GM10847 (cell line): ENCODE data around the gene DNAH14.

Experiments
- POLR2A ChIP-seq: IDR thresholded peaks from 2 replicates; pipeline ENCODE4 v1.6.1; 2011; ENCODE audit not compliant: insufficient read length; ENCODE audit errors: extremely low read depth

Gene DNAH14

DNA sequence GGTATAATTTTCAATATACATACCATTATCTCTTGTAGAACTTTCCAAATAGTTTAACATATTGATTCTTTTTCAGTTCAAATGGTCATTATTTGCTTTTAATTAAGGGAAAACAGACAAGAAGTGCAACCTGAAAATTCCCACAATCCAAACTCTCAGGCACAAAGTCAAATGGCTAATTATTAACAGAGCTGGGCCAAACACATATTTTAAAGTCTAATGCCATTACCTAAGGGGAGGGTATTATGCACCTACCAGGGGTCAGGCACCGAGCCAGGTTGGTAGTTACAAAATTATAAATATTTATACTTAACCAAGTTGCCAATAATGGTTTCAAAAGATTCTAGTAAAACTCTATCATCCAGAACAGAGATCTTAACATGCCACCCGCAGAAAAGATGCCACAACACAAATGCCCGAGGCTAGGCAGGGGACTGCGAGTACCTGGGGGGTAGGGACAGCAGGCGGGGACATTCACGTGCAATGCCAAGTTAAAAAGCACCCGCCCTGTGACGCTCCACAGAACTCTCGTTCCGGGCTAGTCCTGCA lies 483.4 kb downstream of the DNAH14 start:
- no peak for TF ChIP-seq POLR2A

- no peak for TF ChIP-seq POLR2A
Measured at GRCh38 chr1:225413708-225414375, 484.4 kb downstream of the DNAH14 start.

DNA sequence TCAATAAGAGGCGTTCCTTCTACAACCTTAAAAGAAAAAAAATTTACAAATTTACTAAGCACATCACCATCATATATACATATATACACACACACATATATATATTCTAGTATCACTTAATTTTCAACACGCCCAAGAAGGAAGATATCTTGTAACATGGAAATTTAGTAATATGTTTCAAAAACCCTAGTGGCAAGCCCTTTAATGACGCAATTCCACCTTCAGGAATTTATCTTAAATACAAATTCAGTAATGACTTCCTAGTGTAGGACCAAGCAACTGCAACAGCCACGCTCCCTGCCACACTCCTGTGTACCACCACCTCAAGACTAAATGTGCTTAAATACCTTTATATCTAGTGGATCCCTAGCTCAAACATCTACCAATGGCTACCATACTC lies 485.8 kb downstream of the DNAH14 start:
- no peak for TF ChIP-seq POLR2A

DNA sequence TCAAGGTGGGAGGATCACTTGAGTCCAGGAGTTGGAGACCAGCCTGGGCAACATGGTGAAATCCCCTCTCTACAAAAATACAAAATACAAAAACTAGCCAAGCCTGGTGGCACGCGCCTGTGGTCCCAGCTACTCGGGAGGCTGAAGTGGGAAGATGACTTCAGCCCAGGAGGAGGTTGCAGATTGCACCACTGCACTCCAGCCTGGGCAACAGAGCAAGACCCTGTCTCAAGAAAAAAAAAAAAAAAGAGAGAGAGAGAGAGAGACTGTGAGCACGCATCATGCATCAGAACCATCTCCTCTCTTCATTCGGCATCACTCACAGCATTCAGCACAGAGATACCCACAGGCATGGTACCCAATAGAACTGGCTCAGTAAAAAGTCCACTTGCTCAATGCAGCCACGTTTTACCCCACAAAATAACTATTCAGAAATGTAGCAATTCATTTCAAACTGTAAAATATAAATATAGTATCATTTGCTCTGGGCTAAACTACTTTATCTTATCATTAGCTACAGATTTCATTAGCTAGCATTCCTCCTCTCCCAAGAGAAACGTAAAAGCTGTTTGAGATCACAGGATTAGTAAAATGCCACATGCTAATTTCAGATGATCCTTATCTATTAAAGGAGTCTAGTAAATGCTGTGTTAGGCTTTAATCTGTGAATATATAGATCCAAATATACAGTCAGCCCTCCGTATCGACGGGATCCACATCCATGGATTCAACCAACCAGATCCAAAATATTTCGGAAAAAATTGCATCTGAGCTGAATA lies 486.7 kb downstream of the DNAH14 start:
- TF ChIP-seq POLR2A, result no peak

DNA sequence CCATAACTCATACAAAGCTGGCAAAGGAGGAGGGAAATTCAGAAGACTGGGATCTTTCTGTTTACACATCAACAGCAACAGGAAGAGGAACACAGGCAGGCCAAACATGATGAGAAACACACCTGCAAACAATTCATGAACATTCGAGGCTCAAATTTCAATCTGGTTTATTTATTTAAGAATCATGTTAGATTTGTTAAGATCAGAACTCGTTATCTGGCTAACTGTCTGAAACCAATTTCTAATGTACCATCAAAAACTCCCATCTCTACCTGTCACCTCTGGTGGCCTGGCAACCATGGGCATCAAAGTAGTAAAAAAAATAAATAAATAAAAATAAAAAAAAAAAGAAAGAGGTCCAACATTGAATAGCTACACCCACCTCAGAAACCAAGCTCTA lies 488.6 kb downstream of the DNAH14 start:
- TF ChIP-seq POLR2A, result no peak

DNA sequence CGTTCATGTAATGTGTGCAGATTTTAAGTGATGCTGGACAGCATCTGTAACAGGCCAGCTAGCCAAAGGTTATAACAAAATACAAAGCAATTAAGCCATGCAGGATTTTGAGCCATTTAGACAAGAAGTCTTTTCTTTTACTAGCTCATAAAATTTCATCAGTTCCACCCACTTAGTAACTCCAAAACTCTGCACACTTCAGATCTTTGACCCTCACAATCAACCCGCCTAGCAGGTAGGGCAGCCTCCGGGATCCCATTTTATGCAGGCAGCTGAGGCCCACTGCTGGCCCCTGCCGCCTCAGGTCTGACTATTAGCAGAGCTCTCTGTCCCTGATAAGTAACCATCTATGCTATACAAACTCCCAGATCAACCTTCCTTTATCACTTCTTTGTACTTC lies 489.1 kb downstream of the DNAH14 start:
- no peak for TF ChIP-seq POLR2A

GRCh38 chr1:225422031-225422605 lies 492.6 kb downstream of the DNAH14 start:
- TF ChIP-seq POLR2A, result no peak

GRCh38 chr1:225422795-225423517 lies 493.5 kb downstream of the DNAH14 start:
- no peak for TF ChIP-seq POLR2A

DNA sequence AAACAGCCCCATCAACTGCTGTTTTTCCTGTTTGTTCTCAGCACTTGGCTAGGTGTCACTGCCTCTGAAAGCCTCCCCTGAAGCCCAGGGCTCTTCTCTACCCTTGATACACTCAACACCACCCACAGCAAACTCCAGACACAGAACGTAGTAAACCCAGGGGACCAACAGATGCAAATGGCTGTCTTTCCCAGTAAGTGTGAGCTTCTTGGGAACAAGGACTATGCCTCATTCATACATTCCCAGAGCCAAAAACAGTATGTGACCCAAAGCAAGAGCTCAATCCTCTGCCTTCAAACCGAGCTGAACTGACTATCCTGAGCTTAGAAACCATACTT lies 494.0 kb downstream of the DNAH14 start:
- TF ChIP-seq POLR2A, result no peak

GRCh38 chr1:225424562-225425200 lies 495.2 kb downstream of the DNAH14 start:
- TF ChIP-seq POLR2A, result no peak

- no peak for TF ChIP-seq POLR2A
Measured at GRCh38 chr1:225425201-225425786, 495.8 kb downstream of the DNAH14 start.

GRCh38 chr1:225426395-225427234 lies 497.1 kb downstream of the DNAH14 start:
- no peak for TF ChIP-seq POLR2A

DNA sequence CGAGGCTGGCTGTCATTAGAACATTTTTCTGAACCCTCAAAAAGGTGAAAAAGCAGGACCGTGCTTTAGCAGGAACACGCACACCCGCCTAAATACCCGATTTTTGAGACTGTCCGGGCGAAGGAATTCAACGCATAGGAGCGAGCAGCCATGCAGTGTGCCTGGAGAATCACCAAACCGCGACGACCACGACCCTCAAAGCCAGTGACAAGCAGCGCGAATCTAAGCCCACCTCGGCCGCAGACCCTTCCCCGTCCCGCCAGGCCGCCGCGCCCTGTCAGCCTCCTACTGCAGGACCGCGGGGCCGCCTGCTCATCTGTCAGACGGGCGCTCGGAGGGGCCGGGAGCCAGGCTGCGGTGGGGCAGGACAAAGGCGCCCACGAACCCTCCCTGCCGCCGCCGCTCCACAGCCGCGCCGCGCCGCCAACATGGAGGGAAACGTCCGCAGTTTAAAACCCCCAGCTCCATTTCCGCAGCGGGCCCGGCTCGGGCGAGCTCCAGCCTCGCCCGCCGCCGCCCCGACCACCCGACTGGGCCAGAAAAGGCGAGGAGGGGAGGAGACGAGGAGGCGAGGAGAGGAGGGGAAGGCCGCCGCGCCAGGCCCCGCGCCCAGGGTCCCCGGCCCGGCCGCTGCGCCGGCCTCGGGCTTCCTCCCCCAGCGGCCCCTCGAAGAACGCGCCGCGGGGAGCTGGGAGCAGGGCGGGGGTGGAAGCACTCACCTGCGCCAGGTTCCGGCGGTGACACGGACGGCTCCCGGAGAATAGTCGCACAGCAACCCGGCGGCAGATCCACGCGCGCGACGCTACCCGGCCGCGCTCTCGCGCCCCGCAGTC lies 498.0 kb downstream of the DNAH14 start, which contains the start of gene LBR:
Gene LBR (minus strand): TSS at position 804 of the 833 bp plus-strand sequence. CDS start 3,963 bp downstream, outside the sequence.
- no peak for TF ChIP-seq POLR2A
